Left ventricle myocardium inferior (tissue), 1 donor: ENCODE measurements around the gene CPNE4. TPM values are rescaled to one million over a fixed set of nuclear protein-coding genes. Genes with fewer than 3 reads are reported as not detected.

Experiments
- DNase-seq: peaks from one replicate; pipeline ENCODE4 v3.0.0-alpha.2; 2020
- H3K27ac ChIP-seq: fragments of 200-600 bp; replicated peaks from 2 replicates; pipeline ENCODE4 v1.8.0; 2021
- H3K27me3 ChIP-seq: fragments of 200-600 bp; 2 replicates; pipeline ENCODE4 v1.8.0; 2021; ENCODE audit warnings: low read depth
- H3K36me3 ChIP-seq: fragments of 200-600 bp; 2 replicates; pipeline ENCODE4 v1.8.0; 2021
- H3K4me1 ChIP-seq: fragments of 200-600 bp; 2 replicates; pipeline ENCODE4 v1.8.0; 2021
- H3K4me3 ChIP-seq: fragments of 200-600 bp; 2 replicates; pipeline ENCODE4 v1.8.0; 2021; ENCODE audit warnings: mild to moderate bottlenecking, moderate library complexity
- H3K9me3 ChIP-seq: fragments of 200-600 bp; replicated peaks from 2 replicates; pipeline ENCODE4 v1.8.0; 2021
- intact Hi-C: fragments of 100-400 bp; cut with micrococcal nuclease; formaldehyde crosslinking; loops from one replicate; pipeline ENCODE4 v1.11.0; 2022
- total RNA-seq: library from RNA; stranded (reverse); fragmentation: NEBNext Ultra II Directional; extraction: Animal tissue kit (Norgen Biotek cat#: 25700); gene quantifications from one replicate; pipeline ENCODE4 v1.2.1, GENCODE V29; 2021
- TF ChIP-seq, protein P1 (sequence below): fragments of 200-600 bp; IDR thresholded peaks from 2 replicates; pipeline ENCODE4 v1.8.0; 2021; ENCODE audit warnings: antibody characterized with exemption, mild to moderate bottlenecking, borderline replicate concordance
- donor health status: DM: no; HTN: yes; CAD: no; lungs with severe emphysema.

The CPNE4 gene
- total RNA-seq, 1 donor from 2014 or later, result 17.9 TPM

DNA sequence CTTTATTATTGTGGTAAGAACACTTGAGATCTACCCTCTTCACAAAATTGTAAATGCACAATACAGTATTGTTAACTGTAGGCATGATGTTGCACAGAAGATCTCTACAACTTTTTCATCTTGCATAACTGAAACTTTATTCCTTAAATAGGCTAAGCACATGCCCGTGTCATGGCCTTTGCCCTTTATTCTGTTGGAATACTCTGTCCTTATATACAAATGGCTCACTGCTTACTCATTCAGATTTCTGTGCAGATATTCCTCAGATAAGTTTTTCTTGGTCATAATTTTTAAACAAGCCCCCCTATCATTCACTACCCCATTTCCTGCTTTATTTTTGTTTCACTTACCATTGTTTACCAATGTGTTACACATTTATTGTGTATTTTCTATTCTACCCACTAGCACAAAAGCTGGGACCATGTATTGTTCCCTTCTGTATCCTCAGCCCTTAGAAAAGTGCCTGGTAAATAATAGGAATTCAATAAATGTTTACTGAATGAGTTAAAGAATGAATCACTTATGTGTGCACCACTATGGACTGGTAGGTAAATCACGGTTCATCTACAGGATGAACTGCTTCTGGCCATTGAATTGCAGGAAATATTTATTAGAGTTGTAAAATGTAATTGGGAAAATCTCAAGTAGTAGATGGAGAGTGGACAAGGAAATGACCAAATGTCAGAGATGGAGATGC lies 151.0 kb downstream of the CPNE4 start:
- intact Hi-C loops, result no loop called here
- peaks cover 12% of the 10 kb centered on the region for H3K27me3 ChIP-seq
- no peak for DNase-seq
- no peak overlapping the region for H3K4me3 ChIP-seq
- TF ChIP-seq, protein P1, sequence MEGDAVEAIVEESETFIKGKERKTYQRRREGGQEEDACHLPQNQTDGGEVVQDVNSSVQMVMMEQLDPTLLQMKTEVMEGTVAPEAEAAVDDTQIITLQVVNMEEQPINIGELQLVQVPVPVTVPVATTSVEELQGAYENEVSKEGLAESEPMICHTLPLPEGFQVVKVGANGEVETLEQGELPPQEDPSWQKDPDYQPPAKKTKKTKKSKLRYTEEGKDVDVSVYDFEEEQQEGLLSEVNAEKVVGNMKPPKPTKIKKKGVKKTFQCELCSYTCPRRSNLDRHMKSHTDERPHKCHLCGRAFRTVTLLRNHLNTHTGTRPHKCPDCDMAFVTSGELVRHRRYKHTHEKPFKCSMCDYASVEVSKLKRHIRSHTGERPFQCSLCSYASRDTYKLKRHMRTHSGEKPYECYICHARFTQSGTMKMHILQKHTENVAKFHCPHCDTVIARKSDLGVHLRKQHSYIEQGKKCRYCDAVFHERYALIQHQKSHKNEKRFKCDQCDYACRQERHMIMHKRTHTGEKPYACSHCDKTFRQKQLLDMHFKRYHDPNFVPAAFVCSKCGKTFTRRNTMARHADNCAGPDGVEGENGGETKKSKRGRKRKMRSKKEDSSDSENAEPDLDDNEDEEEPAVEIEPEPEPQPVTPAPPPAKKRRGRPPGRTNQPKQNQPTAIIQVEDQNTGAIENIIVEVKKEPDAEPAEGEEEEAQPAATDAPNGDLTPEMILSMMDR, result no peak
- H3K36me3 ChIP-seq, result no peaks in the 10 kb centered on the region
- H3K27ac ChIP-seq, result no peak overlapping the region
- H3K9me3 ChIP-seq, result no peaks in the 10 kb centered on the region
- H3K4me1 ChIP-seq, result no peaks in the 10 kb centered on the region

DNA sequence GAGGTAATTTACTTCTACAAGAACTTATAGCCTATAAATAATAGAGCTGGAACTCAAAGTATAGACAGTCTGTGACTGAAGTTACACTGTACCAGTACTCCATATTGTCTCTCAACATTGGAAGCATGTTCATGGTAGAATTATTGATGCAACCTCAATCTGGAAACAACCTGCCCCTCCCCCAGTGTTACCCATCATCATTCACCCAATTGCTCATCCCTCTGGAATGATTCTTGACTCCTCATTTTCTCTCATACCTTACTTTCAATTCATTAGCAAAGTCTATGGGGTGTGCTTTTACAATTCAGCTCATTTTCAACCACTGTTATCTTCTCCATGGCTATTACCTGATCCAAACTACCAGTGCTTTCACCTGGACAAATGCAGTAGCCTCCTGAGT lies 151.7 kb downstream of the CPNE4 start:
- Histone ChIP-seq H3K27me3 (peaks cover 7% of the 10 kb centered on the region), H3K9me3 (no peaks in the 10 kb centered on the region), H3K36me3 (no peaks in the 10 kb centered on the region), H3K4me3 (no peak overlapping the region), H3K27ac (no peak overlapping the region), H3K4me1 (no peaks in the 10 kb centered on the region)
- DNase-seq, result no peak
- intact Hi-C loops, result no loop called here
- TF ChIP-seq, protein P1, result no peak

DNA sequence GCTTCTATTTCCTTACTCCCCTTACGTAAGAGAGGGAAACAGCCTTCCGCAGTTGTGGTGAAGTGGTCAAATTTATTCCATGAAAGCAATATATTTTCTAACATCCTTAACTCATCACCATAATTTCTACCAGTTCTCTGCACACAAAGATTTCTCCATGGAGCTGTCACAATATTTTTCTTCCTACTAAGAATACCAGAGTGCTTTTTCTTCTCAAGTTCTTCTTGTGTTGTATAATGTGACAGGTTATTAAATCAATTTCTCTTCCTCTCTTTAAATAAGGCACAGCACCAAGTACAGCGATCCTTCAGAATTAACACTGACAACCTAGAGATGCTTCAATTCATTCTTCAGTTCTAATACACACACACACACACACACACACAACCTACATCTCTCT lies 153.0 kb downstream of the CPNE4 start:
- DNase-seq, result no peak
- Histone ChIP-seq H3K36me3 (no peaks in the 10 kb centered on the region), H3K9me3 (no peaks in the 10 kb centered on the region), H3K27ac (no peak overlapping the region), H3K27me3 (no peaks in the 10 kb centered on the region), H3K4me1 (no peaks in the 10 kb centered on the region), H3K4me3 (no peak overlapping the region)
- TF ChIP-seq, protein P1, result no peak
- intact Hi-C loops, result no loop called here

DNA sequence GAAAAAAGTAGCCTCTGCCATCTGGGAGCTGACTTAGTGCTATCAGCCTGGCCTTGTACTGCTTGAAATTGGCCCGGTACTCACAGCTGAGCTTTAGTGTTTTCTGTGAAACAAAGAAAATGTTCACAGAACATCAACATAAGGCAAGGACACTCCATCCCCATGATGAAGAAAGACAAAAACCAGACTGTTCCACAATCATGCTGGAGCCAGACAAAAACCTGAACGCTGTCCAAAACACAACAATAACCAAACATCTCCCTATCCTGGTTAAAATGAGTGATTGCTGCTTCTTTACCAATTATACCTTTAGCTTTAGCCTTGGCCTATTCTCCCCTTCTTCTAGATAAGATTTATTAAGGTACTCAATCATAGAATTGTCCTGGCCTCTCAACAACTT lies 153.9 kb downstream of the CPNE4 start:
- Histone ChIP-seq H3K4me1 (no peaks in the 10 kb centered on the region), H3K36me3 (no peaks in the 10 kb centered on the region), H3K9me3 (no peaks in the 10 kb centered on the region), H3K4me3 (no peak overlapping the region), H3K27me3 (no peaks in the 10 kb centered on the region), H3K27ac (no peak overlapping the region)
- intact Hi-C loops, result no loop called here
- TF ChIP-seq, protein P1, result no peak
- no peak for DNase-seq

DNA sequence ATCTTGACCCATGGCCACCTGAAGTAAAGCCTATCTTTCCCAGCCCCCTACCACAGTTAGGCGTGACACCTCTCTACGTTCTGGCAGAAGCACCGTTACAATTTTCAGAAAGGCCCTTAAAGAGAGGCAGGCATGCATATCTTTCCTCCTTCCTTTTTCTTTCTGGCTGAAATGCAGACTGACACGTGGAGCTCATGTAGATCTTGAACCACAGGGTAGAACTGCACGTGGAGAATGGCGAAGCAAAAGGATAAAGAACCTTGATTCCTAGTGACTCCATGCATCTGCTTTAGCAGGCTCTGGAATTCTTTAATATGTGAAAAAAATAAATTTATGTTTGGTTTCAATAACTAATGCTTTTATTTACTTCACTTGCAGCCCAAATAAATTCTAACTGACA lies 166.6 kb downstream of the CPNE4 start:
- TF ChIP-seq, protein P1, result no peak
- Histone ChIP-seq H3K27me3 (no peaks in the 10 kb centered on the region), H3K36me3 (no peaks in the 10 kb centered on the region), H3K9me3 (no peaks in the 10 kb centered on the region), H3K27ac (no peak overlapping the region), H3K4me3 (no peak overlapping the region), H3K4me1 (no peaks in the 10 kb centered on the region)
- intact Hi-C loops, result no loop called here
- DNase-seq, result no peak
